ENCODE data around the gene OSBPL5.

Gene OSBPL5

DNA sequence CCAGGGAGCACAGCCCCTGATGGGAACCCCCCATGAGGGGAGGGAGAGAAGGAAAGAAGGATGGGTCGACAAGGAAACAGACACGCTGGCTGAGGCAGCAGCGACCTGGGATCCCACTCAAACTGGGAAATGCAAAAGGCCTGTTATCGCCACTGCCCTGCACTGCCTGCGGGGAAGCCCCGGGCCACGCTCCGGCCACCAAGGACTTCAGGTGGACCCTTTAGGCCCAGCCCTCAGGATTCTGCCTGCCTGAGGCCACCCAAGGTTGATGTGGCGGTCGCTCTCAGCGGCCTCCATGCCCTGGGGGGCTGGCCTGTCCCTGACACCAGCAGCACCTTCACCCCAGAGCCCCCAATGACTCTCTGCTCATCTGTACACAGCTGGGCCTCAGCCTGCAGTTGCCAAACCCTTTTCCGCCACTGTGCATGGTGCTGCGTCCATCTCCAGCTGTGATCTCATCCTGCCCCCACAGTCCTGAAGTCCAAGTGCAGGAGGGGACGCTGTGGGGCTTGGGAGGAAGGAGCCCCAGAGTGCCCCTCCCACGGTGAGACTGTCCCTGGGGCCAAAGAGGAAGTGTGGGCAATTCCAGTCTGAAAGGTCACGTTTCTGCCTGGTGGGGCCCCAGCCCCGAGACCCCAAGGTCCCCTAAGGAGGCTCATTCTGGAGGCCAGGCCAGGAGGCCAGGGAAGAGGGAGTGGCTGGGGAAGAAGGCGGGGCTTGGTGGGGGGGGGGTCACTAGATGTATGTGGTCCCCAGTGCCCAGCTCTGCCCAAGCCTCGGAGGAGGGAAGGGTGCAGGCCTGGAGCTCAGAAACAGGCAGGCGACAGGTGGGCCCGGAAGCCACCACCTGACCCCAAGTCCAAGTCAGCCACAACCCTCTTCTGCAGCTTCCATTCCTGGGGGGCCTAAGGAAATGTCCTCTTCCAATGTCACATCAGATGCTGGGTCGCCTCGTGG is 31.6 kb downstream of the OSBPL5 start:
- DNase-seq = no peak

DNA sequence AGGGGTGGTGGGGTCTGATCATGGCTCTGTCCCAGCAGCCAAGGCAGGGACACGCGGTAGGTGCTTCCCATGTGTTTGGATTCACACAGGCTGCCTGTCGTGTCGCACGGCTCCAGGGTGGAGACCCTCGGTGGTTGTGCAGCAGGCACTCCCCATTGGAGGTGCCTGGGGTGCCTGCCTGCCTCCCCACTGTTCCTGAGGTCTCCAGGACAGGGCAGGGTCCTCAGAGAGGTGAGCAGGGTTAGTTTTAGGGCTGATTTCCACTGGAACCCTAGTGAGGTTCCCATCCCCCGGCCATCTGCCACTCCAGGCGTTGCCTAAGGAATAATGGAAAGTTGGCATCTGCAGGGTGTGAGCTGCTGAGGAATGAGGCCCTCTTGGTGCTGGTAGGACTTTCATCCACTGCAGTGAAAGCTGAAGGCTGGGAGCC is 32.3 kb downstream of the OSBPL5 start:
- no peak for DNase-seq

DNA sequence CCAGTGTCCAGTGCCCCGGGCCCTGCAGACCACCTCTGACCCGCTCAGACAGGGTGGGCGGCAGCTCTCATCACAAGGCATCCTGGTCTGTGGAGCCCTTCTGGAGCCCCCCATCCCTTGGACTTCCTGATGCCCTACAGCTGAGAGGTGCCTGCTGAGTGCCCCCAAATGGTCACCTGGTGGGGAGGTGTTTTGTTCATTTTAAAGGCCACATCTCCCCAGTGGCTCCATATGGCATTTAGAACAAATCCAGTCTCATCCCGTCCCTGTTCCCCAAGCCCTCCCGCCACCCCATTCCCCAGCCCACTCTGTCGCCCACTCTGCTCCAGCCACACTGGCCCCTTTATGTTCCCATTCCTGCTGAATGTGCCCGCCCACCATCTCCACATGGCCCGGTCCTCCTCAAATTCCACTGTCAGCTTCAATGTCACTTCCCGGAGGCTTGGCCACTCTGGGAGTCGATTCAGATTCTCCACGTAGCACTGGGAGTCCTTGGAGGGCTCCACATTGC is 32.8 kb downstream of the OSBPL5 start:
- no peak for DNase-seq

DNA sequence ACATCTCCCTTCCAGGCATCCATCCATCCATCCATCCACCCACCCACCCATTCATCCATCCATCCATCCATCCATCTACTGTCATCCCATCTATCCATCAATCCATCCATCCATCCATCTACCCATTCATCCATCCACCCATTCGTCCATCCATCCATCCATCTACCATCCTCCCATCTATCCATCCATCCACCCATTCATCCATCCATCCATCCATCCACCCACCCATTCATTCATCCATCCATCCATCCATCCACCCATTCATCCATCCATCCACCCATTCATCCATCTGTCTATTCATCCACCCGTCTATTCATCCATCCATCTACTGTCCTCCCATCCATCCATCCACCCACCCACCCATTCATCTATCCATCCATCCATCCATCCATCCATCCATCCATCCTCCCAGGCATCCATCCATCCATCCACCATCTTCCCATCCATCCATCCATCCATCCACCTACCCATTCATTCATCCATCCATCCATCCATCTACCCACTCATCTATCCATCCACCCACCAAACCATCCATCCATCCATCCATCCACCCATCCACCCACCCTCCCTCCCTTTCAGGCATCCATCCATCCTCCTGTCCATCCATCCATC is 33.7 kb downstream of the OSBPL5 start:
- DNase-seq = no peak

DNA sequence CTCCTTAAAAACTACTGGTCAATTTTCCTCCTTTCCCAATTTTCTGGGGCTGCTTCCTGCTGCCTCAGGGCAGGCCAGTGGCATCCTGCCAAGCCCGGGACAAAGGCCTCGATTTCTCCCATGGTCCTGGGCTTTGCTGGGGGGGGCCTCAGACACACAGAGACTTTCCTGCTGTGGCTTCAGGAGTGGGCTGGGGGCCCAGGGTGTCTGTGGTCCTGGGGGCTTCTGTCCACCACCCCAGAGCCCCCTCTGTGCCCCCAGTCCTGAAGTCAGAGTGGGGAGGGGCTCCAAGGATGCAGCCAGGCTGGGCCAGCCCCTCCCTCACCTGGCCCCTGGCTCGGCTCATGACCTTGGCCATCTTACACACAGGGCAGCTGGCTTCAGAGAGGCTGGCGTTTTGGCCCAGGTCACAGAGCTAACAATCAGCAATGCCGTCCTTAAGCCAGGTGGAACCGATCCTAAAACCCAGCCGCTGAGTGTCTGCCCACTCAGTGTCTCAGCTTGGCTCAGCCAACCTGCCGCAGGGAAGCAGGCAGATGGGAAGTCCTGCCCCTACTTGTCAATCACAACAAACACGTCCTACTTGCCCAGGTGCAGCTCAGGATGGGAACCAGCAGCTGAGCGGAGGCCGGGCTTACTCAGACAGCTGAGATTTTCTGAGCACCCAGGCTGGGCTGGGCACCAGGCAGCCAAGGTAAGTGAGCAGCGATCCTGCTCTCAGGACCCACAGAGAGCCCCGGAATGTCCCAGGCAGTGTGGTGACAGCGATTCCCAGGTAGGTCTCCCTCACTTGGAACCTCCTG is 34.6 kb downstream of the OSBPL5 start:
- DNase-seq = no peak

DNA sequence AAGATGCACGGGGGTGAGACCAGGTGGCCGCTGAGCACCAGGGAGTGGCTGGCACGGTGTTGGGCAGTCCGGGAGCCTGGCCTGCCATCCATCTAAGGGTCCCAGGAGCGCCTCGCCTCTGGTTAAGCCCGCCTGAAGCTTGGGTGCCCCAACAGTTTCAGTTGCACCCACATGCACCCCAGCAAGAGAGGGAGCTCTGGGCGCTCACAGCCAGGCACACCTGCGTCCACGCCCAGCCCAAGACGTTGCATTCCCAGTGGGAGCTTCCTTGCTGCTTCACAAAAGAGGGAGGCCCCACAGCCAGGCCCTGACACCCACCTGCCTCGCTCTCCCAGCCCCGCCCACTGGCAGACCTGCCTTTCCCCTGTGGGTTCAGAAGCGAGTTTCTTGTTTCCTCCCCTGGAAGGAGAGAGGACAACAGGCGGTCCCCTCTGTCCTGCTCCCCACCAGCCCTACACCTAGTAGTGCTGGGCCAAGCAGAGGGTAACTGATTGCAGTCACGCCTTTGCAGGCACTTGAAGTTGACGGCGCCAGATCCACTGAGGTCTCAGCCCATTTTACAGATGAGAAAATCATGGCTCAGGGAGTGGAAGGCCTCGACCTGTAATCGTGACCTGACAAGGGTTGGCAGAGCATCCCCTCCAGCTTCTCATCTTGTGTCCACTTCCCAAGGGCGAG is 35.4 kb downstream of the OSBPL5 start:
- no peak for DNase-seq

DNA sequence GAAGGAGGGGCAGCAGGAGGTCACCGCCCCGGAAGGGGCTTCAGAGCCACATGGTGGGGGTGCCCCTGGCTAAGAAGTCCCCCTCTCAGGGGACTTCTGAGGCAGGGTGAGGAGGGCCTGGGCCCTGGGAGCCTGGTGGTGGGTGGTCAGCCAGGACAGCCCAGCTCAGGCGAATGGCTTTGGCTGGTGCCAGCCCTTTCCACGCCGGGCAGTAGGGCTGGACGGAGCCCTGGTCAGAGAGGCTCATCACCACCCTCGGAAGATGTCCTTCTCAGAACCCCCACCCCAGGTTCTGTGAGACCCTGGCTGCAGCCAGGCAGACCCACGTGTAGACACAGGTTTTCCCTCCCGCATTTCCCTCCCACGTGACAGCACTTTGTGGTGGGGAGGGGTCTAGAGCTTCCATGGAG is 35.9 kb downstream of the OSBPL5 start:
- no peak for DNase-seq

DNA sequence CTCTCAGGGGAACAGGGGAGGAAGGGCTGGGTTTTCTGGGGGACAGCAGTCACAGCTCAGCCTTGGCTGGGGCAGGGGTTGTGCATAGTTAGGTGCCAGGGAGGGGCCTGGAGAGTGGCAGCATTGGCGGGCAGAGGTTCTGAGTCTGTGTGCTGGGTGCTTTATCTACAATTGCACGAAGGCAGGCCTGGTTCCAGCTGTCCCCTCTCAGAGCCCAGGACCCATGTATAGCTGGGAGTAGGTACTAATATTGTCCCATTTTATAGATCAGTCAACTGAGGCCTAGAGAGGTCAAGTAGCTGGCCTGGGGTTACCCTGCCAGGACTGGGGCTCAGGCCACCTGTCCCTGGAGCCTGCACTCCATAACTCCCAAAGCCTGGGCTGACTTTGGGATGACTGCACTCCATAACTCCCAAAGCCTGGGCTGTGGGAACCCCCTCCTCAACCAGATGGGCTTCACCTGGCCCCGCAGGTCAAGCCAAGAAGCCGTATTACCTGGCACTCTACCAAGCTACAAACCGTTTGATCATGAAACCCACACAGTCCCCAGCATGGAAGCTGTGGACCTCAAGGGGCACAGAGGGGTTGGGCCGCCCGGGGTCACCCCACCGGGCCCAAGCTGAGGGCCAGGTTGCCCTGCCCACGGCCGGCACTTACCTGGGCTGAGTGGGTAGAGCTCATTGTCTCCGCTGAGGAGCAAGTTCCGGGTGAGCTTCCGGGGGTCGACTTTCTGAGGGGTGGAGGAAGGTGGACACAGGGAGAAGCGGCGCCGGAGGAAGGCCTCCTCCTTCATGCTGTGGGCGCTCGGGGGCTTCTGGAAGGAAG is 36.5 kb downstream of the OSBPL5 start:
- DNase-seq = no peak

DNA sequence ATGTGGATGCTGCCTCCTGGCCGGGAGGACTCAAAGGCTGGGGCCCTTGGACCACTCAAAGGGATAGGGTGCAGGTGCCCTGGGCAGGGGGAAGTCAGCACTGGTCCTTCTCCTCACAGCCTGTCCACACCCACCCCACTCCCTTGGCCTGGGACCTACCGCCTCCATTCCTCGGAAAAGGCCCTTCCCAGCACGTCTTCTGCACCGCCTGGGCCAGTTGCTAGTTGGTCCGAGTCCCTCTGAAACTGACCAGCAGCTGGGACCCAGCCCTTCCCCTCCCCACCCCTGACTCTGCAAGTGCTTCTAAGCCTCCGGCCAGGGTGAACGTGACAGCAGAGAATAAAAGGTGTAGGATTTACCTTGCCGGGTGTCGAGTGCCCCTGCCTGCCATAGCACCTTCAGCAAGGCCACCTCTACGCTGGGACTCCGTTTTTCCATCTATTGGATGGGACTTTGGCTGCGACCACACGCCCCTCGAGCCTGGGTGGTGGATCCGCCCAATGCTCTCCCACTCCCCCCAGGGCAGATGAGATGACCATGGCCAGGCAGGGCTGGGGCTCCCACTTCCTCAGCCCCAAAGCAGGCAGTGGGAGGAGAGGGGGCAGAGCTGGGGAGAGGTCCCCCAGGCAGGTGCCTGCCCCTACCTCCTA is 37.3 kb downstream of the OSBPL5 start:
- no peak for DNase-seq

DNA sequence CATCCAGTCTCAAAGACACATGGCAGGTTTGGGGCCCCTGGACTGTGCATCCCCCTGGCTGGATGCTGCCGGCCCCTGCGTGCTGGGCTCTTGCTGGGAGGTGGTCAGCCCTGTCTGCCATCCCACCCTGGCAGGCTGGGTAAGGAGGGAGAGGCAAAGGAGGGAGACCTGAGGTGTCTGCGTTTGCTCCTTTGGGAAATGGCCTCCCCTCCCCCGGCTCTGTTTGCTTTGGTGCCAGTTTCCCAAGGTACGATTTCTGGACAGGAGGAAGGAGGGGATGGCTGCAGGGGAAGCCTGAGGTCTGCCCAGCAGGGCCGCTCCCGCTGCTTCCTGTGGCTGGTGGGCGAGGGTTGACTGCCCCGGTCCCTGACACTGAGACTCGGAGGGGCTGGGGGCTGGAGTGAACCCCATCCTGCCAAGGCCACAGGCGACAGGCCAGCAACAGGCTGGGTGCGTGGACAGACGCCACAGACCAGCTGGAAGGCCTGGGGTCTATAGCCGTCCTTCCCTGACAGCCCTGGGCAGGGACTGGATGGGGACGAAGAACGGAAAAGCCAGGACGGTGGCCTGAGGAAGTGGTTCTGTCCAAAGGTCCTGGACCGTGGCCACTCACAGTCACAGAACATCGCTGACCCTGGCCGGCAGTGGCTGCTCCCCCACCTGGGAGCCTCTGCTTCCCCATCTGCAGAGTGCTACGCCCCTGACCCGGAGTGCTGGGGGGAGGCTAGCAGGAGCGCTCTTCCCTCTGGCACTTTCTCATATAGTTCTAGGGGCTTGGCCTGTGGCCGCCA is 38.0 kb downstream of the OSBPL5 start:
- DNase-seq = no peak

DNA sequence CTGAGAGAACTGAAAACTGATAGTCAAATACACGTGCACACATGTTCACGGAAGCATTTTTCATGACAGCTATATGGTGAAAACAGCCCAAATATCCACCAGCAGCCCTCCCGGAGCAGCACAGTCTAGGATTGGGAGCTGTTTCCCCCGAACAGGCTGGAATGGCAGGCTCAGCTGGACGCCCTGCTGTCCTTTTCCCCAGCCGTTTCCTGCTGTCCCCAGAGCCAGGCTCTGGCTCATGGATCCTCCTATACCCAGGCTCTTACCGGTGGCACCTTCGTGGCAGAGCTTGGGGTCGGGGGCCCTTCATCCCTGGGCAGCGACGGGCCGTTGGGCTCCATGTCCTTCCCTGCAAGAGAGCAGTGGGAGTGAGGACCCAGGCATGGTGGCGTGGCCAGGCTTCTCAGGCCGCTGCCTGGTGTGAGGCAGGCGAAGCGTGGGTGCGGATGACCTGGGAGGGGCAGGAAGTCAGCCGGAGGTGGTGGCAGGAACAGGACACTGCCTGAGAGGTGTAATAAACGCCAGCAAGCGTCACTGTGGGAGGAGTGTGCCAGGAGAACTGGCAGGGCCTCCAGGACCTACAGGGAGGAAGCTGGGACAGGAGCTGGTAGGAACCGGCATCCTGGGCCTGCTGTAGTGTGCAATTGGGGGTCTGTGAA is 38.8 kb downstream of the OSBPL5 start:
- no peak for DNase-seq

DNA sequence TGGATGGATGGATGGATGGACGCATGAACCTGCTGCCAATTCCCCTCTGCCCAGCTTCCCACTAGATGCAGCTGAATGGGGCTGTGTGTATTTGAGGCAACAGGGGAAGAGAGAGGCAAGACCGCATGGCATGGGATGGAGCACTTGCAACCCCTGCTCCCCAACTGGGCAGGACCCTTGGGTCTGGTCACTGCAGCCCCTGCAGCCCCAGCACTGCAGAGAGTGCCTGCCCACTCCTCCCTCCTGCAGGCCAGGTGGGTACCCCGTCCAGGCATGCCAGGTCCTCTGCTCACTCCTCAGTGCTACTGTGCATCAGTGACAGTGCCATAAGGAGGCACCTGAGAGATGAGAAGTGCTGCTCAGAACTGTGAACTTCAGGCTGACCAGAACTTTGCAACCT is 40.3 kb downstream of the OSBPL5 start:
- no peak for DNase-seq

DNA sequence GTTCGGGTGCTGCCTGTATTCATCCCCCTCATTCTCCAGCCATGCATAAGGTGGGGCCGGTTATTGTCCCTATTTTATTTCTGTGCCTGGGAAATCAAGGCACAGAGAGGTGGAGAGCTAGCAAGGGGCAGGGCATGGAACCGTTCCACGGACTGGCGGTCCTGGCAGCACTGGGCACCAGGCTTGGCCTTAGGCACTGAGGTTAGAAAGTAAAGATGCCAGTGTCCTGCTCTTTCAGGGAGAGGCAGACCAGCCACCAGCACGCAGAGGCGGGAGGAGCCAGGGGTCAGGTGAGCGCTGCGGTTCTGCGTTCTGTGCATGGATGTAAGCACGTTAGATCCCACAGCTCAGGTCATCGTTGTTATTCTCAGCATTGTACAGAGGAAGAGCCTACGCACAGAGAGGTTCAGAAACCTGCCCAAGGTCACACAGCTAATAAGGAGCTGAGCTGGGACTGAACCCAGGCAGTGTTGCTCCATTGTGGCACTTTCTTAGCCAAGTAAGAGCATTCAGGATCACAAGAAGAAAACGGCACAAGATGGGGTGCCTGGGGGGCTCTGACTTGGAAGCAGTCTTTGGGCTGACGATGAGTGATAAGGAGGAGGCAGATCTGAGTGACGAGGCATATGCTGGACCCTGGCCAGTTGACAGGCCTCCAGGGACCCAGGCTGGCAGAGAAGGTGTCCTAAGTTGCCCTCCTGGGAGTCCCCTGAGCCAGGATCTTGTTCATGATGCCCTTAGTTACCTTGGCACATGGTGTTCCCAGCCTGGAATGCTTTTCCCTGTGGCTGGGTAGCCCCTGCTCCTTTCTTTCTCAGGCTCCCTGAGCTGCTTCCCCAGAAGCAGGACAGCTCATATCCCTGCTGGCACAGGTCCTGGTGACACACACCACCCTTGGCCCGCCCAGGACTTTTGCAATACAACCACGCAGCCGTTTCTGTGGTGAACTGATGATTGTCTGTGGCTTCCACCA is 41.1 kb downstream of the OSBPL5 start:
- DNase-seq = no peak

DNA sequence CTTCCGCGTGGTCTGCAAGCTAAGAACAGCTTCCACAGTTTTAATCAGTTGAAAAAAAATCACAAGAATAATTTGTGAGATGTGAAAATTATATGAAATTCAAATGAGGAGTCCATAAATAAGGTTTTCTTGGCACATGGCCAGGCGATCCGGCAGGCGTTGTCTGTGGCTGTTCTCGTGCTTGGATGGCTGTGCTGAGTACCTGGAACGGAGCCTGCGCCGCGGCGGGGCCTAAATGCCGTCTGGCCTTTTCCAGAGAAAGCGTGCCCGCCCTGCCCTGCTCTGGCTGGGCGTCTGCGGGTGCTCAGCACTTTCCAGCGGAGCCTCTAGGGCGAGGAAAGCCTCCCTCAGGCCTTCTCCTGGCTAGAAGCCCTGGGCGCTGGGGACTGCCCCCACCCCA is 41.8 kb downstream of the OSBPL5 start:
- DNase-seq = no peak

DNA sequence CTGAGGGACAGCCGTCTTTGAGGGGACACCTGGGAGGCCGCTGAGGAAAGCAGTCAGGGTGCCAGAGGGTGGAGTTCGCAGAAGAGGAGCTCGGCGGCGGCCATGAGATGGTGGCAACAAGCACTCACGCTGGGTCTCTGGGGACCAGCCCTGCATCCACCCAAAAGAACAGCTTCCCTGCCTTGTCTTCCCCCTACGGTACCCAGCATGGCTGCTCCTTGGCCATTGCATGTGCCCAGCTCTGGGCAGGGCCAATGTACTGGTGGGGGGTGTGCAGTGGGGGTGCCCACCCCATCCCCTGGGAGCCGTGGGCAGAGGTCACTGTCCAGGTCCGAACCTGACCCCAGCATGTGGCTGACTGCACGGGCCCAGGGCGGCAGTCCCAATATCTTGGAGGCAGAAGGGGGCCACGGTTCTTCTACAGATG is 42.3 kb downstream of the OSBPL5 start:
- DNase-seq = no peak

DNA sequence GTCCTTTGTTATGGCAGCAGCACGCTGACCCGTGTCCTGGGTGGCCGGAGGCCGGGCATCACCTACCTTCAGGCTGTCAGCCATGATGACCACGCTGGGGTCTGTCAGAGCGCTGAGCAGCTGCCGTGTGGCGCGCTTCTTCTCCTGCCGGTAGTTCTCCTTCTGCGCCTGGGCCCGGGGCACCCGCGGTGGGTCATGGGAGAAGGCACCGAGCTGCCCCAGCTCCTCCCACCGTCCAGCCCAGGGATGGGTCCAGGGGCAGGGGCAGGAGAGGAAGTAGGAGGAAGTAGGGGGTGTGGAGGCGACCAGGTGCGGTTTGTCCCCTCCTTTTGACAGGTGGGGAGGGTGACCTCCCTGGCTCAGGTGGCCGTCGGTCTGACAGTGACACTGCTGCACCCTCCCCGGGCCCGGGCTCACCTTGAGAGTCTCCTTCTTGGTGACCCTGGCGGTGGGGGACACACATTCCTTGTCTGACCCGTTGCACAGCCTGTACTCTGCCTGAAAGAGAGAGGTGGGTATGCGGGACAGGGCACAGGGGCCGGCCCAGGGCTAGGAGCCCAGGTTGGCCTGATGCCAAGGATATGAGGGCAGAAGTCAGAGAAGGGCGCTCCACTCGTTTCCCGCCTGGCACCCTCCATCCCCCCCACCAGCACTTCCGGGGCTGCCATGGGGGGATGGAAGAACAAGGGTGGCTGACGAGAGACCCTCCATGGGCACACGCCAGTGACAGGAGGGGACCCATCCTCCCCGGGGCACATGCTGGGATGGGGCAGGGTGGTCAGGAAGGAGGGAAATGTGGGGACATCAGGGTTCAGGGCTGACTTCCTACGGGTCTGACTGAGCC is 43.0 kb downstream of the OSBPL5 start:
- DNase-seq = no peak

DNA sequence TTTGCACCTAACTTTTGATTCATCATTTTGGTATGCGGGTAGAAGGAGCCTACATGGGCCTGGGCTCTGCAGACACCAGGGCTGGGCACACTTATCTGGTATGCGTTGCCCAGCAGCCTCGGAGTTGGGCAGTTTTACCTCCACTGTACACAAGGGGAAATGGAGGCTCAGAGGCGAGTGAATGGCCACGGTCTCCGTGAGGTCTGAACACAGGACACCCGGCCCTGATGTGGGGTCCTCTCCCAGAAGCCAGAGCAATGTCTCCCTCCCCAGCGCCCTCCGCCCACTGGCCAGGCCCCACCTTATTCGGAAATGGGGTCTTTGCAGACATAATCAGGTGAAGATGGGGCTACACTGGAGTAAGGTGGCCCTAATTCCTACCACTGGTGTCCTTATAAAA is 43.7 kb downstream of the OSBPL5 start:
- DNase-seq = peak; percentile 26

Measured in activated CD4-positive, CD25-positive, alpha-beta regulatory T cell treated with anti-CD3 and anti-CD28 coated beads, Interleukin-2, amount 50 U/mL, for 72 hours (primary cell).